GM13976 (cell line): ENCODE data around the gene RANBP9.

ENCODE experiments used
- DNase-seq: peaks from one replicate; pipeline ENCODE4 v3.0.0; 2012; ENCODE audit warnings: low spot score
- in situ Hi-C: fragments of 300-500 bp; cut with MboI; formaldehyde crosslinking; loops from one replicate; pipeline ENCODE4 v1.12.0; 2022; ENCODE audit warnings: low sequenced_read_pairs, mixed read lengths, inconsistent platforms; ENCODE audit not compliant: unreplicated experiment
- TF ChIP-seq, protein P1 (sequence below): IDR thresholded peaks from 2 replicates; pipeline ENCODE4 v1.5.1; 2012; ENCODE audit warnings: borderline replicate concordance, mild to moderate bottlenecking; ENCODE audit not compliant: insufficient read depth; ENCODE audit errors: extremely low read depth, missing control alignments, control extremely low read depth

The RANBP9 gene

DNA sequence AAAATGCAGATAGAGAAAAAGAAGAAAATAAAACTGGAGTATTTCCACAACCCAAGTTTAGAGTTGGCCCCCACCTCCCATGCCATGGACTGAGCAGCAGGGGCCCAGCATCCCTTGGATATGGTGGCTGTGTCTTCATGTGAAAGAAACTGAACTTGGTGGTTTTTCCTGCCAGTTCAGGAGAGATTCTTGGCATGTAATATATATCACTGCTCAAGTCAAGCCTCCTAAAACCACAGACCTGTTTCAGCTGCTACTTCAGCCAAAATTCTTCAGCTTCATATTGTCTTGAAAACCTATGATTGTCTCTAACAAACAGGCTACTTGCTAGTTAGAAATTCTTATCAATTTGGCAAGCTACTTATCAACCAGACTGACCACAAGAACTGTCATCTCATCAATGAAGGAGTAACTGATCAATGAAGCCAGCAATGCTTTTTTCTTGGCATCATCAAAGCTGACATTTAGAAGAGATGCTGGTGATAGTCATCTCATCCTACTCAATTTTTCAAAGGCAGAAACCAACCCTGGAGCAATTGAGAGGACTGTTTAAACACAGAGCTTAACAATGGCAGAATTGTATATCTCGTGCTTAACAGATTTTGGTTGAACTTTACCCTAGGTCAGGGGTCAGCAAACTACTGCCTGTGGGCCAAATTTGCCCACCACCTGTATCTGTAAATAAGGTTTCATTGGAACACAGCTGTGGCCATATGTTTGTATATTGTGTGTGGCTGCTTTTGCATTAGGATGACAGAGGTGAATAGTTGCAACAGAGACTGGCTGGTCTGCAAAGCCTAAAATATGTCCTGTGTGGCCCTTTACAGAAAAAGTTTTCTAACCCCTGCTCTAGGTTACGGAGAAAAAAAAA, 106.9 kb downstream of the RANBP9 start:
- DNase-seq = no peak
- in situ Hi-C loops = no loop called here
- TF ChIP-seq, protein P1, sequence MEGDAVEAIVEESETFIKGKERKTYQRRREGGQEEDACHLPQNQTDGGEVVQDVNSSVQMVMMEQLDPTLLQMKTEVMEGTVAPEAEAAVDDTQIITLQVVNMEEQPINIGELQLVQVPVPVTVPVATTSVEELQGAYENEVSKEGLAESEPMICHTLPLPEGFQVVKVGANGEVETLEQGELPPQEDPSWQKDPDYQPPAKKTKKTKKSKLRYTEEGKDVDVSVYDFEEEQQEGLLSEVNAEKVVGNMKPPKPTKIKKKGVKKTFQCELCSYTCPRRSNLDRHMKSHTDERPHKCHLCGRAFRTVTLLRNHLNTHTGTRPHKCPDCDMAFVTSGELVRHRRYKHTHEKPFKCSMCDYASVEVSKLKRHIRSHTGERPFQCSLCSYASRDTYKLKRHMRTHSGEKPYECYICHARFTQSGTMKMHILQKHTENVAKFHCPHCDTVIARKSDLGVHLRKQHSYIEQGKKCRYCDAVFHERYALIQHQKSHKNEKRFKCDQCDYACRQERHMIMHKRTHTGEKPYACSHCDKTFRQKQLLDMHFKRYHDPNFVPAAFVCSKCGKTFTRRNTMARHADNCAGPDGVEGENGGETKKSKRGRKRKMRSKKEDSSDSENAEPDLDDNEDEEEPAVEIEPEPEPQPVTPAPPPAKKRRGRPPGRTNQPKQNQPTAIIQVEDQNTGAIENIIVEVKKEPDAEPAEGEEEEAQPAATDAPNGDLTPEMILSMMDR = no peak

DNA sequence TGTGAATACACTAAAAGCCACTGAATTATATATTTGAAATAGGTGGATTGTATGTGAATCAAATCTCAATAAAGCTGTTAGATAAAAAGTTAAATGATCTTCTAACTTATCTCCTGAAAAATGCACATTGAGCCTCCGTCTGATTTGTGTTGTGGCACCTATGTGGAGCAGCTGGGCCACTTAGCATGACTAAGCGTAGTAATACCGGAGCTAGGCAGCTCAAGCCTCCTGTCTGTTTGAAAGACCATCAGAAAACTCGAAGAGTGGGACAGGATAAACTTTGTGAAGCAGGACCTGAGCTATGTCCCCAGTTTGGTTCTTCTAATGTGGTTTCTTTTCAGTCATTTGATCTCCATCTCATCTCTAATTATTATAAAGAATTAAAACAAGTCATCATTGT, 107.5 kb downstream of the RANBP9 start:
- DNase-seq = no peak
- in situ Hi-C loops = no loop called here
- TF ChIP-seq, protein P1 = no peak

DNA sequence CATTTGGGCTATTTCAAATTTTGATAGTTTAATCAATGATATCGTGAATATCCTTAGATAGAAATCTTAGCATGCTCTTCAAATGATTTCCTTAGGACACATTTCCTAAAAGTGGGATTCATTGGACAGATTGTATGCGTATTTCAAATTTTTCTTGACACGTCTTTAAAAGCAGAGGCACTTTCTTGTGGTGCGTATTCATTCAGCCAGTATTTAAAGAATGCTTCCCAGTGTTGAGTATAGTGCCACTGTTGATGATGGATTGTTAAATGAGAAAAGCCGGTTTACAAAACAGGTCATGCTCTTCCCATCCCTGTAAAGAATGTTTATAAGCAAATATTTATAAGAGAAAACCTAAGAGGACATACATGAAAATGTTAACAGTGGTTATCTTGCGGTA, 111.6 kb downstream of the RANBP9 start:
- TF ChIP-seq, protein P1 = no peak
- no peak for DNase-seq
- in situ Hi-C loops = no loop called here

DNA sequence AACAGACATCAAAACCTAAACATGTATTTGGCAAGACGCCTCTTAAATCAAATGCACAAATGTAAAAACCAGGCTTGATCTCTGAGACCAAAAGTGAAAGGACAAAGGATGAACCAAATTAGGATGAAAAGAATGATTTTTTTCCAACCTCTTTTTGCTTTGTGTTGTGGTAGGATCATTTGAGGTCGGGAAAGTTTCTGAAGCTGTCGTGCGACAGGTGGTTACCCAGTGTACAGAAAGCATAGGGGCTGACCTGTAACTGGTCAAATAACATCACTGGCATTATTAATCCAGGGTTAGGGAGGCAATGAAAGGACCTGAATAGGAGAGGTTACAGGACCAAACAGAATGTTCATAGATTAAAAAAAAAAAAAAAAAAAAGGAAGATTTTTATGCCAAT, 114.6 kb downstream of the RANBP9 start:
- in situ Hi-C loops = loop anchor here (25.0 kb wide), 1 partner anchor 410 kb away; no protein-coding TSS in a partner anchor
- TF ChIP-seq, protein P1 = no peak
- DNase-seq = no peak

DNA sequence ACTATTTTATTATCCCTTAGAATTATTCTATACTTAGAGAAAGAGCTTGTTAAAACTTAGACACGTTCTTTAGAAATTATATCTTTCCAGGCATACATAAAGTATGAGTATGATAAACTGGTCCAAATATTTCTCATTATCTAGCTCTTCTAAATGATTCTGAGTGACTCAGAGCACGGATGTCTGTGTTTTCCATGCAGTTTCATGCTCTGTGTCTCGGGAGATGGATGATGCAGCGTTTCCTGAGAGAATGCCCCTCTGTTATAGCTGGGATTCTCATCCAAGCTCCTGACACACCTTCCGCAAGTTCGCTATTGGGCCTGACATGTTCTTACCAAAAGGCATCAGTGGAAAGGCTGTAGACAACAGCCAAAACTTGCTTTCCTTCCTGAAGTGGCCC, 117.9 kb downstream of the RANBP9 start:
- in situ Hi-C loops = loop anchor here (25.0 kb wide), 1 partner anchor 406 kb away; no protein-coding TSS in a partner anchor
- TF ChIP-seq, protein P1 = no peak
- DNase-seq = no peak

DNA sequence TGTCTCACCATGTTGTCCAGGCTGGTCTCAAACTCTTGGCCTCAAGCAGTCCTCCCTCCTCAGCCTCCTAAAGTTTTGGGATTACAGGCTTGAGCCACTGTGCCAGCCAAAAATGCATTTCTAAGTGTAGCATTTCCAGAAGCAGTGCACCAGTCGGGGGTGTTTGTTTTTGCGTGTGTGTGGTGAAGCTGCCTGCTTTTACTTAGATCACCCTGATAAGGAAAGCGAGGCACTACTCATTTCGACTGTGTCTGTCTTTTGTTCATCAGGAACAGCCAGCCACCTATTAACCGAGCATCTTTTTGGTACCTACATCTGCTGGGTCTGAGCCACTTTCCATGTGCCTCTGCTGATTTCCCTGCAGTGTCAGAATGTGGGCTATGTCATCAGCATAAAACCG, 118.5 kb downstream of the RANBP9 start:
- DNase-seq = no peak
- TF ChIP-seq, protein P1 = no peak
- in situ Hi-C loops = loop anchor here (25.0 kb wide), 1 partner anchor 406 kb away; no protein-coding TSS in a partner anchor
